ENCODE results near the gene FBXL14.
A peak's percentile ranks its signal among the peaks of the same experiment; 100 is the strongest.

The FBXL14 gene

GRCh38 chr12:1630133-1630826 lies 35.9 kb upstream of the FBXL14 start:
- no peak for TF ChIP-seq EZH2phosphoT487 (conservative IDR thresholded peaks at IDR 0.05; ENCODE audit: low read length)
- TF ChIP-seq CTCF (IDR thresholded peaks at IDR 0.05; ENCODE audit: insufficient read depth, low read length, poor library complexity, severe bottlenecking) = no peak
- Histone ChIP-seq H3K36me3 (ENCODE audit: low read length) (no peaks in the 10 kb centered on the region), H3K27me3 (ENCODE audit: low read length) (no peaks in the 10 kb centered on the region), H2AFZ (ENCODE audit: low read depth, low read length, severe bottlenecking) (no peak overlapping the region), H3K27ac (ENCODE audit: low read depth, low read length) (no peak overlapping the region), H3K9me2 (replicated peaks; ENCODE audit: insufficient read depth, low read length) (no peaks in the 10 kb centered on the region), H3K9me3 (ENCODE audit: insufficient read depth, low read length) (no peaks in the 10 kb centered on the region), H3K4me2 (ENCODE audit: low read depth, low read length, poor library complexity, severe bottlenecking) (peak overlapping the region; percentile 46), H3K9ac (ENCODE audit: low read length) (no peak overlapping the region; the same call in 1 of the 2 replicates), H3F3A (ENCODE audit: insufficient read depth) (no peaks in the 10 kb centered on the region), H4K20me1 (ENCODE audit: low read depth, low read length) (no peaks in the 10 kb centered on the region), H3K79me2 (ENCODE audit: insufficient read depth, low read length) (no peaks in the 10 kb centered on the region), H3K4me3 (ENCODE audit: insufficient read depth, low read length, poor library complexity, severe bottlenecking) (peak overlapping the region; percentile 30)

- no peak overlapping the region for H2AFZ ChIP-seq (ENCODE audit: low read depth, low read length, severe bottlenecking)
- no peaks in the 10 kb centered on the region for H3K27me3 ChIP-seq (ENCODE audit: low read length)
- H3K9me3 ChIP-seq (ENCODE audit: insufficient read depth, low read length) = no peaks in the 10 kb centered on the region
- H3K27ac ChIP-seq (ENCODE audit: low read depth, low read length) = no peak overlapping the region
- peak overlapping the region; percentile 30 for H3K4me3 ChIP-seq (ENCODE audit: insufficient read depth, low read length, poor library complexity, severe bottlenecking)
- H3K9me2 ChIP-seq (replicated peaks; ENCODE audit: insufficient read depth, low read length) = no peaks in the 10 kb centered on the region
- no peak overlapping the region; the same call in 1 of the 2 replicates for H3K9ac ChIP-seq (ENCODE audit: low read length)
- no peaks in the 10 kb centered on the region for H3K79me2 ChIP-seq (ENCODE audit: insufficient read depth, low read length)
- no peaks in the 10 kb centered on the region for H3F3A ChIP-seq (ENCODE audit: insufficient read depth)
- H3K36me3 ChIP-seq (ENCODE audit: low read length) = no peaks in the 10 kb centered on the region
- H4K20me1 ChIP-seq (ENCODE audit: low read depth, low read length) = no peaks in the 10 kb centered on the region
- peak overlapping the region; percentile 46 for H3K4me2 ChIP-seq (ENCODE audit: low read depth, low read length, poor library complexity, severe bottlenecking)
- TF ChIP-seq CTCF (IDR thresholded peaks at IDR 0.05; ENCODE audit: insufficient read depth, low read length, poor library complexity, severe bottlenecking) (peak; percentile 26), EZH2phosphoT487 (conservative IDR thresholded peaks at IDR 0.05; ENCODE audit: low read length) (no peak)
Observed at GRCh38 chr12:1629338-1630132, 35.2 kb upstream of the FBXL14 start.

- Histone ChIP-seq H3F3A (ENCODE audit: insufficient read depth) (no peaks in the 10 kb centered on the region), H3K27me3 (ENCODE audit: low read length) (no peaks in the 10 kb centered on the region), H3K9me3 (ENCODE audit: insufficient read depth, low read length) (no peaks in the 10 kb centered on the region), H2AFZ (ENCODE audit: low read depth, low read length, severe bottlenecking) (no peak within 1 kb of the TSS), H4K20me1 (ENCODE audit: low read depth, low read length) (no peaks in the 10 kb centered on the region), H3K9me2 (replicated peaks; ENCODE audit: insufficient read depth, low read length) (no peaks in the 10 kb centered on the region), H3K27ac (ENCODE audit: low read depth, low read length) (no peak within 1 kb of the TSS), H3K4me2 (ENCODE audit: low read depth, low read length, poor library complexity, severe bottlenecking) (peak within 1 kb of the TSS; percentile 46), H3K36me3 (ENCODE audit: low read length) (no peaks in the 10 kb centered on the region), H3K79me2 (ENCODE audit: insufficient read depth, low read length) (no peaks in the 10 kb centered on the region), H3K4me3 (ENCODE audit: insufficient read depth, low read length, poor library complexity, severe bottlenecking) (peak within 1 kb of the TSS; percentile 30), H3K9ac (ENCODE audit: low read length) (no peak within 1 kb of the TSS; the same call in 1 of the 2 replicates)
- TF ChIP-seq CTCF (IDR thresholded peaks at IDR 0.05; ENCODE audit: insufficient read depth, low read length, poor library complexity, severe bottlenecking) (no peak), EZH2phosphoT487 (conservative IDR thresholded peaks at IDR 0.05; ENCODE audit: low read length) (no peak)
Observed at GRCh38 chr12:1628666-1629337, 34.4 kb upstream of the FBXL14 start, which contains the start of gene WNT5B. Gene WNT5B (plus strand): TSS chr12:1629231. CDS start chr12:1631355, 2,124 bp downstream.

Measured in SU-DHL-6 (cell line).